Psoas muscle (tissue), 8 donors: Measurements from ENCODE around the gene ABLIM2. TPM values are rescaled to one million over a fixed set of nuclear protein-coding genes. Genes with fewer than 3 reads are reported as not detected.

Experiments
- ATAC-seq, 4 donors: fragments of 200-7000 bp; cut with Tn5 transposase; one replicate each; pipeline ENCODE4 v1.9.1; 2020; ENCODE audit warnings: moderate library complexity in 3 of 4, mild to moderate bottlenecking in 2 of 4
- DNase-seq, 2 donors: peaks; one replicate each; pipeline ENCODE4 v3.0.0-alpha.2; 2020
- H3K27ac ChIP-seq: fragments of 200-600 bp; one replicate; pipeline ENCODE4 v1.8.0; 2022
- H3K27me3 ChIP-seq, 3 donors: fragments of 200-600 bp in 1 of 3; one replicate each; pipeline versions ENCODE4 v1.6.1 to v1.8.0; 2013 to 2022; ENCODE audit warnings: low read length in 2 of 3, mild to moderate bottlenecking in 2 of 3, moderate library complexity in 1 of 3; ENCODE audit not compliant: insufficient read depth in 3 of 3
- H3K36me3 ChIP-seq, 2 donors: fragments of 200-600 bp in 1 of 2; one replicate each; pipeline versions ENCODE4 v1.6.1 to v1.8.0; 2013 to 2022; ENCODE audit warnings: low read depth in 1 of 2, mild to moderate bottlenecking in 1 of 2, moderate library complexity in 1 of 2; ENCODE audit not compliant: insufficient read depth in 1 of 2
- H3K4me1 ChIP-seq: fragments of 200-600 bp; one replicate; pipeline ENCODE4 v1.8.0; 2022
- H3K4me3 ChIP-seq: fragments of 200-600 bp; one replicate; pipeline ENCODE4 v1.8.0; 2022; ENCODE audit warnings: mild to moderate bottlenecking
- H3K9me3 ChIP-seq: fragments of 200-600 bp; one replicate; pipeline ENCODE4 v1.8.0; 2022
- CTCF ChIP-seq: fragments of 200-600 bp; IDR thresholded peaks from one replicate; pipeline ENCODE4 v1.8.0; 2022; ENCODE audit warnings: antibody characterized with exemption
- WGBS, 3 donors: extraction: QIAGEN DNeasy Blood & Tissue Kit; methylation state at CpG; one replicate each; pipeline versions ENCODE4 v1.1.6 to v1.1.7; 2013; 5-methylcytosine and 5-hydroxymethylcytosine counted together
- intact Hi-C, 2 donors: fragments of 100-400 bp; cut with DNase I; formaldehyde crosslinking; loops; one replicate each; pipeline versions ENCODE4 v1.11.0 to v1.14.2; 2022
- polyA plus RNA-seq, 3 donors: library from polyadenylated mRNA; stranded (reverse); fragments of 200-250 nt; gene quantifications; one replicate each; pipeline ENCODE4 v1.2.3, GENCODE V29; 2013
- total RNA-seq, 4 donors: library from RNA; stranded (reverse); fragmentation: NEBNext Ultra II Directional in 2 of 4; extraction: Animal tissue kit (Norgen Biotek cat#: 25700) in 2 of 4; gene quantifications; one replicate each; pipeline versions ENCODE4 v1.2.1 to v1.2.4, GENCODE V29; 2021 to 2023
- donor health status: healthy with polysubstance abuse.
- donor health status: DM: no; HTN: no; CAD: no; lungs with moderate emphysema.
- donor health status: Bipolar disorder and iron deficiency.
- donor health status: healthy.
- donor health status: DM: yes; HTN: yes; CAD: no.
- donor health status: DM: no; HTN: no; CAD: no.
- donor health status: DM: no; HTN: no; CAD: no.
- donor health status: DM: yes; HTN: yes; CAD: no.

Gene ABLIM2
- total and polyA plus RNA-seq, 7 donors = 82.2 to 956 (median 292) TPM

DNA sequence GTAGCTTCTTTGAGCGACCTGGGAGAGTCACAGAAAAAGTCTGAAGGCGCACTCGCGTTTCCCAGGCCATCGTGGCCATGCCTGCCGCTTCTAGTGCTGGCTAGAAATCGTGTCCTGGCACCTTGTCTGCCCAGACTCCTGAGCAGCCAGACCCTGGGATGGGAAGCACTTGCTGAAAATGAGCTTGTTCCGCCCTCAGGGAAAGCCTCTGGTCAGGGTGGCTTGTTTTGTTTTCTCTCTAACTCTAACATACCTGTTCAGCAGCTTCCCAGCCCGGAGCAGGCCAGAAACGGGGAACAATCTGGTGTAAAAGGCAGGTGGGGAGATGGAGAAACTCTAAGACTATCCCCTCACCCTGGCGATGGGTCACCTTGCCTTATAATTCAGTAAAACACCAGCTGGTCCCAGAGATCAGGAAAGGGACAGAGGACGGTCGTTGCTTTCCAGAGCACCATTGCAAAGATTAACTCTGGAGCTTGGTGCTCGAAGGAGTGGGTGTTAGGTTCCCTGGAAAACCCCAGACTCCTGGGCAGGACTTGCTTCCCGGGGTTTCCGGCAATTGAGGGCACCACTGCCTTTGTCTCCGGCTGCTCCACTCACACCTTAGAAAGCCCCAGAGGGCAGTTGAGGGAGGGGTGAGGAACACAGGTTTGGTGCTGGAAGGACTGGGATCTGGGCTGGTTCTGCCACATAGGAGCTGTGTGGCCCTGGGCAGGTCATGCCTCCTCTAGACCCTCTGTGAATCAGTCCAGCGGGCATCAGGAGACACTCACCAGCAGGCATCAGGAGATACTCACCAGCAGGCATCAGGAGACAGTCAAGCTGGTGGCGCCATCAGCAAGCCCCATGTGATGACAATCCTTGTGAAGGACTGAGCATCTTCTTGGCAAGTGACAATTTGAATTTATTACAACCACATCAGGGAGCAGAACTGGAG lies 36.0 kb upstream of the ABLIM2 start:
- Histone ChIP-seq H3K27me3 (no peaks in the 10 kb centered on the region), H3K9me3 (no peaks in the 10 kb centered on the region), H3K4me3 (no peak overlapping the region), H3K36me3 (no peaks in the 10 kb centered on the region), H3K4me1 (peaks cover 25% of the 10 kb centered on the region), H3K27ac (no peak overlapping the region)
- no peak for TF ChIP-seq CTCF
- DNase-seq = no peak
- intact Hi-C loops = no loop called here
- 75 to 81% (median 80%) methylated on average over 19 of the region's 19 CpGs for WGBS, 3 donors
- no peak for ATAC-seq

DNA sequence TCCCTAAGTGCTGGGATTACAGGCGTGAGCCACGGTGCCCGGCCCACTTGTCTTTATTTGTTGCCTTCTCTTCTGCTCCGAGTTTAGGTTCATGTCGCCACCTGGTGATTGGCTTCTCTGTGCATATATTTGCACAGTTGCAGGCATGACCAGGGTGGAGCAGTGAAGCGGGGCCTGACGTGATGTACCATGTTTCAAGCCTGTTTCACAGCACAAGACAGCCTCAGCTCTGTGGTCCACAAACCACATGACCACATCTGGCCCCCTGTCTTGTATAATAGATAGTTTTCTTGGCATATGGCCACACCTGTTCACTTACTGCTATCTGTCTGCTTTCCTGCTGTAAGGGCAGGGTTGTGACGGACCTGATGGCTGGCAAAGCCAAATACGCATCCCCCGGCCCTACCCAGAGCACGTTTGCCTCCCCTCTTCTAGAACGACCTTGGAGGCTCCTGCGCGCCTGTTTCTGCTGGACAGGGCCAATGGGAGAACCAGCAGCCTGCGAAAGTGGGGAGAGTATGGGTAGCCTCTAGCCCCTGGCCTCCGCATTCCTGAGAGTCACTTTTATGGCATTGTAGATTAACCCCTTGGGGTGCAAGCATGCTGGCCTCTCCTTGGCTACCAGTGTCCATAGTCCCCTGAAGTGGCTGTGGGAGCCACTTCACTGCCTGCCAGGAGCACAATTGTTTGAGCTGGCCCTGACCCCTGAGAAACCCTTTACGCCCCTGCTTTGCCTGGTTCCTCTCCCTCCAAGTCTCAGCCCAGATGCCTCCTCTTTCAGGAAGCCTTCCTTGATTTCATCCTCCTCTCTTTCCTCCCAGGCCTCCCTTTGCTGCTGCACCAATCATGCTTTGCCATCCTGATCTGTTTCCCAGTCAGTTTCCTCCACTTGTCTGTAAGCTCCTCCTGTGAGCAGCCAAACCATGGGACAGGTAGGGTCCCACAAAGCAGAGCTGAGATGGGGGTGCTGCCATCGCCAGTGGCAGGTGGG lies 34.4 kb upstream of the ABLIM2 start:
- 58 to 64% (median 59%) methylated on average over 18 of the region's 18 CpGs for WGBS, 3 donors
- no peaks in the 10 kb centered on the region for H3K9me3 ChIP-seq
- H3K4me1 ChIP-seq = peaks cover 40% of the 10 kb centered on the region
- H3K36me3 ChIP-seq = no peaks in the 10 kb centered on the region
- H3K4me3 ChIP-seq = no peak overlapping the region
- ATAC-seq (peak; percentile 12 to 47 (median 17)), DNase-seq (peak; percentile 45 to 79)
- H3K27ac ChIP-seq = peak overlapping the region; percentile 90
- intact Hi-C loops = no loop called here
- TF ChIP-seq CTCF = peak; percentile 42
- H3K27me3 ChIP-seq = no peaks in the 10 kb centered on the region

DNA sequence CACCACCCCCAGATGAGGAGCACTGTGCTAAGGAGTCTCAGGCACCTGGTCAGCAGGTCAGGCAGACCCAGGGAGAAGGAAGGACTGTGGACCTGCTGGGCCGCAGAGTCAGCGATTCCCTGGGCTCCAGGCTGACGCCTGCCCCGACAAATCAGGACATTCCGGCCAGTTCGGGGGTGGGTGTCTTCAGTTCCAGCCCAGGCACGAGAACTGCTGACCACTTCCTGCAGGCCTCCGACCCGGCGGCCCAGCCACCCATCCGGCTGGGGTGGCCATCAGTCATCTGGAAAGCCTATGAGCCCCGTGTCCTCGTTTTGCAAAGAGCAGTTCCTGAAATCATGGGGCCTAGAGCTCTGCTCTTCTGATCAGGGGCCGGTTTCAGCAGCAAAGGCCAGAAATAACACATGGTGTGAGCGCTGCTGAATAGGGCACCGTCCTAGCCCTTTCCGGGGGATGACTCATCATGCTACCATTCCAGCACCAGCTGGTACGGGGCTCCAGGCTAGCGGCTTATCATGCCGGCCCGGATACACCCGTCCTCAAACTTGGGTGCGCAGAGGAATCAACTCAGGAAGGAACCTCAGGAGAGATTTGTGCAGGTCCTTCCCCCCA lies 32.6 kb upstream of the ABLIM2 start:
- H3K4me1 ChIP-seq = peaks cover 43% of the 10 kb centered on the region

More for the DNA sequence above, 32.6 kb upstream of the ABLIM2 start:
- H3K27me3 ChIP-seq = no peaks in the 10 kb centered on the region
- TF ChIP-seq CTCF = no peak
- ATAC-seq (peak; percentile 58 to 71 (median 68)), DNase-seq (peak; percentile 77 to 87)
- 37 to 55% (median 38%) methylated on average over 23 of the region's 23 CpGs for WGBS, 3 donors
- no peaks in the 10 kb centered on the region for H3K9me3 ChIP-seq
- intact Hi-C loops = no loop called here
- peak overlapping the region; percentile 34 for H3K4me3 ChIP-seq
- no peaks in the 10 kb centered on the region for H3K36me3 ChIP-seq
- H3K27ac ChIP-seq = peak overlapping the region; percentile 90
